ENCODE data around the gene DSCAML1. TPM values are rescaled to one million over a fixed set of nuclear protein-coding genes. Genes with fewer than 3 reads are reported as not detected.

Gene DSCAML1
- total RNA-seq, 1 experiment from 2014 or later = 0.15 TPM

DNA sequence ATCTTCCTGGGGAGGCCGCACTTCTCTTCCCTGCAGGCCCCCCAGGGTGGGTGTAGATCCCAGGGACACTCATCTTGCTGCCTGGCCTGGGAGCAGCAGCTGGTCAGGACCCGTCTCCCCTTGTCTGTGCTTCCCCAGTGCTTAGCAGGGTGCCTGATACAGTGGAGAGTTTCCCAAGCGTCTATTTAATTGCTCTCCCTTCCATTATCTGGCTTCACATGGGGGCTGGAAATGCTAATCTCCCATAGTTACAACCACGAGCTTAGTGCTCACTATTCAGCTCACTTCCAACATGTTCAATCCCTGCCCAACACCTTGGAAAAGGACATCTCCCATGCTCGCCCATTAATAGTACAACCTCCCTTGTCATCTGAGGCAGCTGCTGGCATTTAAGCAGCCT, 100.5 kb downstream of the DSCAML1 start:
- H3K56ac ChIP-seq (ENCODE audit: insufficient read length, low read depth, low read length) = no peak overlapping the region
- WGBS (ENCODE audit: extremely low coverage, insufficient read length, low lambda C conversion rate) = no CpG with 5 or more reads among the region's 5 CpGs
- no peak overlapping the region for H4K5ac ChIP-seq (ENCODE audit: insufficient read length, low read depth, low read length)
- Mint-ChIP-seq H3K27me3 (ENCODE audit: low read depth) (peaks cover 11% of the 10 kb centered on the region), H3K36me3 (ENCODE audit: insufficient read depth in 1 of 3, low read depth in 3 of 3) (no peaks in the 10 kb centered on the region), H3K9me3 (no peaks in the 10 kb centered on the region), H3K4me1 (peaks cover 7 to 16% of the 10 kb centered on the region in 2 experiments), H3K27ac (no peak overlapping the region), H3K4me3 (no peak overlapping the region)
- no peaks in the 10 kb centered on the region for H3K79me1 ChIP-seq (ENCODE audit: insufficient read depth, low read depth, low read length, poor library complexity, severe bottlenecking)
- H2BK5ac ChIP-seq (ENCODE audit: insufficient read length, low read length) = no peak overlapping the region
- no peak overlapping the region for H3K27ac ChIP-seq (ENCODE audit: insufficient read length, low read depth, low read length)
- H3K9me3 ChIP-seq (ENCODE audit: control insufficient read depth, low read depth, low read length) = no peaks in the 10 kb centered on the region
- no peak overlapping the region for H3T11ph ChIP-seq (ENCODE audit: low read length)
- no peak overlapping the region for H3K9ac ChIP-seq (ENCODE audit: extremely low read depth, insufficient read length, low read length)
- no peak for DNase-seq
- H4K20me1 ChIP-seq (ENCODE audit: control insufficient read depth, insufficient read depth, insufficient read length) = no peaks in the 10 kb centered on the region
- H2BK20ac ChIP-seq (ENCODE audit: low read depth, low read length, poor library complexity, severe bottlenecking) = no peak overlapping the region
- no peaks in the 10 kb centered on the region for H3K79me2 ChIP-seq (ENCODE audit: insufficient read depth, low read length)
- no peak overlapping the region for H2AFZ ChIP-seq (ENCODE audit: low read length)
- TF ChIP-seq, protein P1, sequence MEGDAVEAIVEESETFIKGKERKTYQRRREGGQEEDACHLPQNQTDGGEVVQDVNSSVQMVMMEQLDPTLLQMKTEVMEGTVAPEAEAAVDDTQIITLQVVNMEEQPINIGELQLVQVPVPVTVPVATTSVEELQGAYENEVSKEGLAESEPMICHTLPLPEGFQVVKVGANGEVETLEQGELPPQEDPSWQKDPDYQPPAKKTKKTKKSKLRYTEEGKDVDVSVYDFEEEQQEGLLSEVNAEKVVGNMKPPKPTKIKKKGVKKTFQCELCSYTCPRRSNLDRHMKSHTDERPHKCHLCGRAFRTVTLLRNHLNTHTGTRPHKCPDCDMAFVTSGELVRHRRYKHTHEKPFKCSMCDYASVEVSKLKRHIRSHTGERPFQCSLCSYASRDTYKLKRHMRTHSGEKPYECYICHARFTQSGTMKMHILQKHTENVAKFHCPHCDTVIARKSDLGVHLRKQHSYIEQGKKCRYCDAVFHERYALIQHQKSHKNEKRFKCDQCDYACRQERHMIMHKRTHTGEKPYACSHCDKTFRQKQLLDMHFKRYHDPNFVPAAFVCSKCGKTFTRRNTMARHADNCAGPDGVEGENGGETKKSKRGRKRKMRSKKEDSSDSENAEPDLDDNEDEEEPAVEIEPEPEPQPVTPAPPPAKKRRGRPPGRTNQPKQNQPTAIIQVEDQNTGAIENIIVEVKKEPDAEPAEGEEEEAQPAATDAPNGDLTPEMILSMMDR (conservative IDR thresholded peaks at IDR 0.05) = no peak
- H3K18ac ChIP-seq (ENCODE audit: insufficient read length, low read depth, low read length) = no peak overlapping the region
- H3K27me3 ChIP-seq (ENCODE audit: insufficient read depth, low read length) = no peaks in the 10 kb centered on the region
- H3K14ac ChIP-seq (ENCODE audit: insufficient read depth, low read length) = no peak overlapping the region
- H3K23me2 ChIP-seq (ENCODE audit: insufficient read length, low read depth, low read length, poor library complexity, severe bottlenecking) = no peaks in the 10 kb centered on the region
- peaks cover 2% of the 10 kb centered on the region; the same call in 1 of the 2 replicates for H3K4me1 ChIP-seq (ENCODE audit: insufficient read depth, low read length)
- no peak overlapping the region for H2BK12ac ChIP-seq (ENCODE audit: insufficient read length, low read depth, low read length)
- no peak overlapping the region for H3K4ac ChIP-seq (ENCODE audit: low read depth, low read length)
- H3K23ac ChIP-seq (ENCODE audit: insufficient read length, low read depth, low read length) = no peak overlapping the region
- H2AK5ac ChIP-seq (ENCODE audit: insufficient read length, low read length) = no peak overlapping the region
- H2BK120ac ChIP-seq (ENCODE audit: low read depth, low read length, poor library complexity, severe bottlenecking) = no peak overlapping the region
- H4K8ac ChIP-seq (replicated peaks; ENCODE audit: insufficient read length, low read depth, low read length) = no peak overlapping the region
- H2BK15ac ChIP-seq (ENCODE audit: low read depth, low read length) = no peak overlapping the region
- H3K4me2 ChIP-seq (ENCODE audit: insufficient read depth, insufficient read length, low read length) = no peak overlapping the region
- H4K91ac ChIP-seq (ENCODE audit: insufficient read length, low read depth, low read length) = no peak overlapping the region

All from H9 (cell line).